Epithelial cell of esophagus (primary cell): ENCODE results near the gene PPP1R1A.
A peak's percentile ranks its signal among the peaks of the same experiment; 100 is the strongest.

Experiments used
- DNase-seq: peaks from one replicate; pipeline ENCODE4 v3.0.0; 2010; ENCODE audit warnings: low read depth
- H3K4me3 ChIP-seq: 2 replicates; pipeline ENCODE4 v1.5.1; 2011; ENCODE audit warnings: mild to moderate bottlenecking, low read length, control low read depth
- CTCF ChIP-seq: IDR thresholded peaks from 2 replicates; pipeline ENCODE4 v1.5.1; 2011; ENCODE audit warnings: low read depth, mild to moderate bottlenecking, low read length, control low read depth, inconsistent platforms; ENCODE audit not compliant: insufficient read depth; ENCODE audit errors: missing control alignments

PPP1R1A gene

GRCh38 chr12:54585243-54585642, 3.2 kb downstream of the PPP1R1A start:
- DNase-seq, result no peak
- H3K4me3 ChIP-seq, result no peak overlapping the region
- TF ChIP-seq CTCF, result no peak

DNA sequence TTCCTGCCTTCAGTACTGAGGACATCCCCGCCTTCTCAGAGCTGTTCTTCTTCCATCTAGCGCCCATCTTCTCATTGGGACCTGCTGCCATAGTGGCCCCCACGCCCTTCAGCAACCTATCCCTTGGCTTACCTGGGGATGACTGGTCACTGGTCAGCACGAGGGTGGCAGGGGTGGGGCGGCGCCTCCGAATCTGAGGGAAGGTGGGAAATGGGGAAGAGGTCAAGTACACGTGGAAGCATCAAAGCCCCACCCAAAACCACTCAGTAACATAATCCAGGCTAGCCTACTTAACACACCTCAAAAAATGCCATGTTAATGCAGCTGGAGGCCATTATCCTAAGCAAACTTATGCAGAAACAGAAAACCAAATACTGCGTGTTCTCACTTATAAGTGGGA, 4.3 kb downstream of the PPP1R1A start:
- no peak for TF ChIP-seq CTCF
- no peak for DNase-seq
- H3K4me3 ChIP-seq, result no peak overlapping the region

- TF ChIP-seq CTCF, result no peak
- H3K4me3 ChIP-seq, result no peak overlapping the region
- no peak for DNase-seq
Observed at GRCh38 chr12:54583726-54584125, 4.7 kb downstream of the PPP1R1A start.

DNA sequence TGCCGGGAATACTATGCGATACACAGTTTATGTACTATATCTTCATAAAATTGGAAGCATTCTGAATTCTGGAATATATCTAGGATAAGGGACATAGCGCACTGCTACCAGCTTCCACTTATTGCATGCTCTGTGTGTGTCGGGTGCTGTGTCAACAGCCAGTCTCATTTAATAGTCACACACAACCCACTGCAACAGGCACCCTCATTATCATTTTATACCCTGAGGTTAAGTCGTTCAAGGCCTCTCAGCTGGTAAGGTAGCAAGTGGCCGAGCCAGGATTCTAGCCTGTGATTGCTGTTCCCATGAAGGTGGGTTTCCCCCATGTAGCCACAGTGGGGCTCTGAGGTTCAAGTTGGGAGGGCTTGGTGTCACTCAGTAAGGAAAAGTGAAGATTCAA, 7.0 kb downstream of the PPP1R1A start:
- no peak for DNase-seq
- TF ChIP-seq CTCF, result no peak
- H3K4me3 ChIP-seq, result no peak overlapping the region

DNA sequence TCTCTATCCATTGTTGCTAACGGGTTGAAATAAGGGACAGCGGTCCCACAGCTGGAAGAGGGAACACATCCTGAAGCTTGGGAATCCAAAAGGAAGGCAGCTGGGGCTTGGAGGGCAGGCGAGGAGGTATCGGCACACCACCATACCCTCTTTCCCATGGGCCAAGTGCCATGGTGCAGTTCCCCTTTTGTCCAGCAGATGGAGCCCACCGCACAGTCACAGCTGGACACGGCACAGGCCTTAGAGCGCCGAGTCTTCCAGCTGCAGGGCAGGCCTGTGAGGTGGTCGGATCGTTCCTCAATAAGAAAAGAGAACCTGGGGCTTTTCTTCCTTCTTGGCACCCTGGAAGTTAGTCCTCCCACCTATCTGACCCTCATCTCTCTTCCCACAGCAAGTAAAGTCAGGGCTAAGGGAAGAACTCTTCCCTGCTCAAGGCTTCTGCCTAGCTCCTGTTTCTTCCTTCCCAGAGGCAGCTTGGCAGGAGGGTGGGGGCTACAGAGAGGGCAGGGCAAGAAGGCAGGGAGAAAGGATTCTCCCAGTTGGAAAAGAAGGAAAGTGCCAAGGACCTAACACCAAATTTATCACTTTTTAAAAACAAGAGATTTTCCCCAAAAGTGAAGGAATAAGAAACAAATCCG, 8.6 kb downstream of the PPP1R1A start:
- DNase-seq, result peak; percentile 74
- TF ChIP-seq CTCF, result peak; percentile 98
- H3K4me3 ChIP-seq, result no peak overlapping the region

GRCh38 chr12:54579258-54579657, 9.2 kb downstream of the PPP1R1A start:
- TF ChIP-seq CTCF, result no peak
- H3K4me3 ChIP-seq, result no peak overlapping the region
- DNase-seq, result no peak

DNA sequence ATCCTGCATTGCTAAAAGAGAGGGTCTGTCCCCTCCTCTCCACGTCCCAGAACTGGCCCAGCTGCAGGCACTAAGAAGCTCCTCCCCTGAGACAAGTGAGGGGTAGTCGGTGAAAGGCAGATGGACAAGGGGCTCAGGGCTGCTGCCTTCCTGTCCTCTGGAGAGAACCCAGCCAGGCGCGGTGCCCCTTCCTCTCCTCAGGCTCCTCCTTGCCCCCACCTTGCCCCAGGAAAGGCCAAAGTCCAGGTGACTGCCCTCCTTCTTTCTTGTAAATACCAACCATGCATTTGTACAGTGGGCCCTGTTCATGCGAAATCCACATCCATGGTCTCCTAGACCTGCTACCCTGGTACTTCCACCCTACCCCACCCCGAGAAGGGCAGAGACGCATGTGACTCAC, 9.7 kb downstream of the PPP1R1A start:
- no peak for DNase-seq
- no peak overlapping the region for H3K4me3 ChIP-seq
- no peak for TF ChIP-seq CTCF
